B cell (primary cell): Measurements from ENCODE around the gene HYAL1.

Source experiments
- EZH2 ChIP-seq: IDR thresholded peaks from 2 replicates; pipeline ENCODE4 v1.6.1; 2012; ENCODE audit warnings: borderline replicate concordance, low read depth, mild to moderate bottlenecking, moderate library complexity, low read length; ENCODE audit not compliant: insufficient read depth, poor library complexity, severe bottlenecking
- TF ChIP-seq, protein P1 (sequence below): fragments of 200-600 bp; IDR thresholded peaks from one replicate; pipeline ENCODE4 v1.8.0; 2022; ENCODE audit warnings: antibody characterized with exemption, mild to moderate bottlenecking

DNA sequence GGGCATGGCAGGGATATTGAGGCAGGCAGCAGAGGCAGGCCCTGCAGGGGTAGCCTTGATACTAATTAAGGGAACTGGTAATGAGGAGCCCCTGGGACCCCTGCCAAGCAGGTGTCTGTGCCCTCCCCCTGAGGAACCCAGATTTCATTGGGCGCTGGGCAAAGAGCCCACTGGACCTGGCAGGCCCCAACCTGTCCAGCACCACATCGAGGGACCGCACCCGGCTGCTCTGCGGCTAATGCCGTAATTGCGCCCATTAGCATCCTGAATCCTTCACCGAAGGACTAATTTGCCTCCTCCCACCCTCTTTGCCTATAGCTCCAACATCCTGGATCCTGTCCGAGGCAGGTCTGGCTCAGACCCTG is 48.1 kb downstream of the HYAL1 start:
- TF ChIP-seq, protein P1, sequence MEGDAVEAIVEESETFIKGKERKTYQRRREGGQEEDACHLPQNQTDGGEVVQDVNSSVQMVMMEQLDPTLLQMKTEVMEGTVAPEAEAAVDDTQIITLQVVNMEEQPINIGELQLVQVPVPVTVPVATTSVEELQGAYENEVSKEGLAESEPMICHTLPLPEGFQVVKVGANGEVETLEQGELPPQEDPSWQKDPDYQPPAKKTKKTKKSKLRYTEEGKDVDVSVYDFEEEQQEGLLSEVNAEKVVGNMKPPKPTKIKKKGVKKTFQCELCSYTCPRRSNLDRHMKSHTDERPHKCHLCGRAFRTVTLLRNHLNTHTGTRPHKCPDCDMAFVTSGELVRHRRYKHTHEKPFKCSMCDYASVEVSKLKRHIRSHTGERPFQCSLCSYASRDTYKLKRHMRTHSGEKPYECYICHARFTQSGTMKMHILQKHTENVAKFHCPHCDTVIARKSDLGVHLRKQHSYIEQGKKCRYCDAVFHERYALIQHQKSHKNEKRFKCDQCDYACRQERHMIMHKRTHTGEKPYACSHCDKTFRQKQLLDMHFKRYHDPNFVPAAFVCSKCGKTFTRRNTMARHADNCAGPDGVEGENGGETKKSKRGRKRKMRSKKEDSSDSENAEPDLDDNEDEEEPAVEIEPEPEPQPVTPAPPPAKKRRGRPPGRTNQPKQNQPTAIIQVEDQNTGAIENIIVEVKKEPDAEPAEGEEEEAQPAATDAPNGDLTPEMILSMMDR: no peak
- no peak for TF ChIP-seq EZH2
